Activated CD4-positive, alpha-beta T cell treated with anti-CD3 and anti-CD28 coated beads, Interleukin-2, amount 50 U/mL, for 24 hours (primary cell): Measurements from ENCODE around the gene PLIN4.
"Not testable (repeated sequence)": the region's sequence is repeated elsewhere in the genome, so short reads cannot be mapped to it uniquely, and the experiment has no call there.

Experiments used
- DNase-seq, 2 donors: peaks; one replicate each; pipeline ENCODE4 v3.0.0-alpha.2; 2020; ENCODE audit warnings: low read depth in 1 of 2, low spot score in 1 of 2

The PLIN4 gene

GRCh38 chr19:4527377-4527776 is 9.1 kb upstream of the PLIN4 start:
- DNase-seq: not testable (repeated sequence)

- DNase-seq: no peak
These were observed 7.3 kb upstream of the PLIN4 start for GRCh38 chr19:4525563-4526002.

- peak; percentile 41 to 50 for DNase-seq
These were observed 6.7 kb upstream of the PLIN4 start for GRCh38 chr19:4524808-4525562.

GRCh38 chr19:4523306-4524110 is 5.2 kb upstream of the PLIN4 start:
- no peak for DNase-seq

GRCh38 chr19:4522291-4523002 is 4.2 kb upstream of the PLIN4 start:
- no peak for DNase-seq

- DNase-seq: no peak
These were observed 3.6 kb upstream of the PLIN4 start for GRCh38 chr19:4521888-4522242.

- no peak for DNase-seq
These were observed 3.0 kb upstream of the PLIN4 start for GRCh38 chr19:4521170-4521887.

- no peak for DNase-seq
These were observed 1.4 kb upstream of the PLIN4 start for GRCh38 chr19:4519521-4520277.

- no peak for DNase-seq
These were observed 848 bp upstream of the PLIN4 start for GRCh38 chr19:4519172-4519496.

GRCh38 chr19:4517451-4518057 is 732 bp downstream of the PLIN4 start:
- DNase-seq: no peak

GRCh38 chr19:4516939-4517300 is 1.4 kb downstream of the PLIN4 start:
- DNase-seq: no peak

- DNase-seq: no peak
These were observed 1.9 kb downstream of the PLIN4 start for GRCh38 chr19:4516199-4516938.

- DNase-seq: no peak
These were observed 2.6 kb downstream of the PLIN4 start for GRCh38 chr19:4515732-4516131.

GRCh38 chr19:4513248-4513647 is 5.0 kb downstream of the PLIN4 start:
- DNase-seq: no peak

- no peak for DNase-seq
These were observed 6.2 kb downstream of the PLIN4 start for GRCh38 chr19:4512070-4512469.

GRCh38 chr19:4511300-4512054 is 6.8 kb downstream of the PLIN4 start:
- no peak for DNase-seq

GRCh38 chr19:4510435-4511255 is 7.6 kb downstream of the PLIN4 start:
- DNase-seq: no peak

- DNase-seq: no peak
These were observed 9.6 kb downstream of the PLIN4 start for GRCh38 chr19:4508698-4509097.
